IMR-90 (cell line): ENCODE measurements around the gene AKAP8L. TPM values are rescaled to one million over a fixed set of nuclear protein-coding genes. Genes with fewer than 3 reads are reported as not detected.
"Not testable (repeated sequence)": the region's sequence is repeated elsewhere in the genome, so short reads cannot be mapped to it uniquely, and the experiment has no call there.

Experiments used
- ATAC-seq: fragments of 200-7000 bp; cut with Tn5 transposase; 2 replicates; pipeline ENCODE4 v1.9.1; 2020; ENCODE audit warnings: low read depth, mild to moderate bottlenecking, moderate library complexity
- BruUV-seq: library from RNA; stranded (reverse); fragments of 400-500 nt; replicated peaks from 2 replicates; lab custom pipeline; 2021; lab: Mats Ljungman, UMichigan
- CTCF ChIA-PET: fragments of 300-600 bp; formaldehyde crosslinking; extraction: SDS; loops from one replicate; lab custom pipeline; 2021; ENCODE audit warnings: antibody characterized with exemption; lab: Yijun Ruan, JAX
- POLR2A ChIA-PET: fragments of 300-600 bp; sonication (Branson Sonifier 250); formaldehyde crosslinking; loops from one replicate; lab custom pipeline; 2022; ENCODE audit warnings: antibody characterized with exemption; ENCODE audit not compliant: unreplicated experiment; lab: Charles Lee
- DNase-seq: peaks from one replicate; pipeline ENCODE4 v3.0.0; 2013
- H2AFZ ChIP-seq: replicated peaks from 2 replicates; pipeline ENCODE3; 2013; ENCODE audit warnings: low read length, mild to moderate bottlenecking; ENCODE audit not compliant: poor library complexity
- H2AK5ac ChIP-seq: 2 replicates; pipeline ENCODE4 v1.6.1; 2013; ENCODE audit warnings: low read depth, low read length, inconsistent platforms
- H2AK9ac ChIP-seq: replicated peaks from 2 replicates; pipeline ENCODE3; 2013; ENCODE audit warnings: mild to moderate bottlenecking, low read depth, low read length, moderate library complexity; ENCODE audit not compliant: poor library complexity
- H2BK120ac ChIP-seq: 2 replicates; pipeline ENCODE4 v1.6.1; 2013; ENCODE audit warnings: low read depth, low read length, inconsistent platforms
- H2BK15ac ChIP-seq: 3 replicates; pipeline ENCODE4 v1.6.1; 2013; ENCODE audit warnings: low read depth, low read length, inconsistent platforms
- H2BK20ac ChIP-seq: 2 replicates; pipeline ENCODE4 v1.6.1; 2013; ENCODE audit warnings: low read depth, mild to moderate bottlenecking, inconsistent platforms, low read length, moderate library complexity
- H2BK5ac ChIP-seq: 2 replicates; pipeline ENCODE4 v1.6.1; 2013; ENCODE audit warnings: mild to moderate bottlenecking, low read depth, low read length, inconsistent platforms; ENCODE audit not compliant: poor library complexity, severe bottlenecking
- H3K14ac ChIP-seq: replicated peaks from 2 replicates; pipeline ENCODE4 v1.6.1; 2013; ENCODE audit warnings: low read depth, low read length, inconsistent platforms
- H3K18ac ChIP-seq: 2 replicates; pipeline ENCODE4 v1.6.1; 2013; ENCODE audit warnings: low read depth, low read length, control low read depth
- H3K23ac ChIP-seq: 2 replicates; pipeline ENCODE4 v1.6.1; 2013; ENCODE audit warnings: low read depth, low read length, inconsistent platforms
- H3K27ac ChIP-seq: 2 replicates; pipeline ENCODE4 v1.5.1; 2013; ENCODE audit warnings: mild to moderate bottlenecking, control low read depth, low read length; ENCODE audit not compliant: insufficient read depth
- H3K27me3 ChIP-seq: 2 replicates; pipeline ENCODE4 v1.6.1; 2013; ENCODE audit warnings: low read length; ENCODE audit not compliant: control insufficient read depth, insufficient read depth
- H3K36me3 ChIP-seq: 2 replicates; pipeline ENCODE4 v1.6.1; 2013; ENCODE audit warnings: low read length, mixed read lengths; ENCODE audit not compliant: control insufficient read depth, insufficient read depth
- H3K4ac ChIP-seq: 2 replicates; pipeline ENCODE4 v1.6.1; 2013; ENCODE audit warnings: low read depth, low read length, inconsistent platforms
- H3K4me1 ChIP-seq: 2 replicates; pipeline ENCODE4 v1.6.1; 2013; ENCODE audit warnings: low read length, mixed read lengths; ENCODE audit not compliant: control insufficient read depth, insufficient read depth
- H3K4me2 ChIP-seq: 2 replicates; pipeline ENCODE4 v1.6.1; 2013; ENCODE audit warnings: low read depth, mild to moderate bottlenecking, control low read depth, low read length, moderate library complexity
- H3K4me3 ChIP-seq: 2 replicates; pipeline ENCODE4 v1.5.1; 2013; ENCODE audit warnings: low read depth, mild to moderate bottlenecking, control low read depth, low read length, moderate library complexity; ENCODE audit not compliant: insufficient read depth
- H3K56ac ChIP-seq: 2 replicates; pipeline ENCODE4 v1.6.1; 2013; ENCODE audit warnings: low read length, inconsistent platforms; ENCODE audit not compliant: insufficient read depth; ENCODE audit errors: extremely low read depth
- H3K79me1 ChIP-seq, 2 experiments: 2 replicates each; pipeline ENCODE4 v1.6.1; 2013; ENCODE audit warnings: low read length in 2 of 2, inconsistent platforms in 1 of 2, low read depth in 1 of 2
- H3K9ac ChIP-seq: 2 replicates; pipeline ENCODE4 v1.6.1; 2013; ENCODE audit warnings: low read depth, low read length, control low read depth
- H3K9me1 ChIP-seq: 2 replicates; pipeline ENCODE4 v1.6.1; 2013; ENCODE audit warnings: low read length, inconsistent platforms; ENCODE audit not compliant: insufficient read depth
- H3K9me3 ChIP-seq: 2 replicates; pipeline ENCODE4 v1.6.1; 2013; ENCODE audit warnings: low read length; ENCODE audit not compliant: control insufficient read depth, insufficient read depth
- H4K20me1 ChIP-seq: 2 replicates; pipeline ENCODE4 v1.6.1; 2013; ENCODE audit warnings: low read length, inconsistent platforms; ENCODE audit not compliant: insufficient read depth
- H4K5ac ChIP-seq: 2 replicates; pipeline ENCODE4 v1.6.1; 2013; ENCODE audit warnings: mild to moderate bottlenecking, low read depth, low read length, control low read depth
- H4K8ac ChIP-seq, 2 experiments: 2 replicates each; pipeline ENCODE4 v1.6.1; 2013; ENCODE audit warnings: low read depth in 2 of 2, low read length in 2 of 2, control low read depth in 1 of 2, inconsistent platforms in 1 of 2
- H4K91ac ChIP-seq: 2 replicates; pipeline ENCODE4 v1.6.1; 2013; ENCODE audit warnings: low read depth, low read length, inconsistent platforms; ENCODE audit not compliant: insufficient read depth
- WGBS, 2 experiments: methylation state at CpG; one replicate each; pipeline versions ENCODE4 v1.1.5 to v1.1.7; 2013; ENCODE audit warnings: missing lambda C conversion rate in 2 of 2; ENCODE audit not compliant: insufficient read length in 1 of 2; ENCODE audit errors: extremely low coverage in 2 of 2; 5-methylcytosine and 5-hydroxymethylcytosine counted together
- dilution Hi-C: fragments of 300-500 bp; cut with HindIII; formaldehyde crosslinking; loops from one replicate; pipeline ENCODE4 v1.14.3; 2018; ENCODE audit warnings: low sequenced_read_pairs; ENCODE audit not compliant: unreplicated experiment
- in situ Hi-C: fragments of 300-500 bp; cut with MboI; formaldehyde crosslinking; loops from 3 replicates; pipeline ENCODE4 v1.14.3; 2019; ENCODE audit warnings: low sequenced_read_pairs, inconsistent platforms, mixed read lengths
- intact Hi-C: fragments of 100-400 bp; cut with micrococcal nuclease; formaldehyde crosslinking; loops from 2 replicates; pipeline ENCODE4 v1.10.0; 2022
- polyA plus RNA-seq, 3 experiments: library from polyadenylated mRNA; depleted of rRNA; stranded (reverse); fragments of >200 nt; gene quantifications; 2 replicates each; pipeline ENCODE4 v1.2.3, GENCODE V29; 2012; ENCODE audit warnings: low replicate concordance in 1 of 3
- total RNA-seq: library from RNA; depleted of rRNA; stranded (reverse); fragments of >200 nt; gene quantifications from 2 replicates; pipeline ENCODE4 v1.2.3, GENCODE V29; 2012

AKAP8L gene
- total and polyA plus RNA-seq, 2 of the 4 experiments (the other 2 are of a cell fraction): 43.1 to 44.6 TPM

DNA sequence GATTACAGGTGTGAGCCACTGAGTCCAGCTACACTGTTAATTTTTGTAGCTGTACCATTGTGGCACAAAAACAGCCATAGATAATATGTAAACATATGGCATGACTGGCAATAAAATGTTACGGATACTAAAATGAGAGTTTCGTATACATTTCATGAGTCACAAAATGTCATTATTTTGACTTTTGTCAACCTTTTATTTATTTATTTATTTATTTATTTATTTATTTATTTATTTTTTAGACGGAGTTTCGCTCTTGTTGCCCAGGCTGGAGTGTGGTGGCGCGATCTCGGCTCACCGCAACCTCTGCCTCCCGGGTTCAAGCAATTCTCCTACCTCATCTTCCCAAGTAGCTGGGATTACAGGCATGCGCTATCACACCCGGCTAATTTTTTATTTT lies 77.5 kb downstream of the AKAP8L start:
- dilution Hi-C loops, H3K4me2 ChIP-seq, intact Hi-C loops: not testable (repeated sequence)

More for the DNA sequence above, 77.5 kb downstream of the AKAP8L start:
- H2AK5ac ChIP-seq, H3K23ac ChIP-seq, H4K20me1 ChIP-seq, H3K14ac ChIP-seq, H3K18ac ChIP-seq, H3K4me3 ChIP-seq, H2BK5ac ChIP-seq, H4K8ac ChIP-seq, in situ Hi-C loops, H2AFZ ChIP-seq, POLR2A ChIA-PET, H2BK120ac ChIP-seq, H3K9me1 ChIP-seq, BruUV-seq, H4K5ac ChIP-seq, H3K27me3 ChIP-seq, H2AK9ac ChIP-seq, H4K91ac ChIP-seq, H2BK20ac ChIP-seq, H3K4ac ChIP-seq, H2BK15ac ChIP-seq, ATAC-seq, DNase-seq, H3K56ac ChIP-seq, H3K27ac ChIP-seq, H3K9ac ChIP-seq, CTCF ChIA-PET, H3K9me3 ChIP-seq, H3K4me1 ChIP-seq: not testable (repeated sequence)
- Histone ChIP-seq H3K79me1 (peaks cover 16 to 33% of the 10 kb centered on the region in 2 experiments), H3K36me3 (peaks cover 17% of the 10 kb centered on the region)
- WGBS, 2 experiments: no CpG with 5 or more reads among the region's 11 CpGs
